GM18868 (cell line): ENCODE data around the gene CXCL1.

Experiments used
- ATAC-seq: cut with Tn5 transposase; IDR thresholded peaks from one replicate; pipeline ENCODE4 v1.9.1; 2021; ENCODE audit warnings: mild to moderate bottlenecking, moderate library complexity; ENCODE audit not compliant: unreplicated experiment

Gene CXCL1

DNA sequence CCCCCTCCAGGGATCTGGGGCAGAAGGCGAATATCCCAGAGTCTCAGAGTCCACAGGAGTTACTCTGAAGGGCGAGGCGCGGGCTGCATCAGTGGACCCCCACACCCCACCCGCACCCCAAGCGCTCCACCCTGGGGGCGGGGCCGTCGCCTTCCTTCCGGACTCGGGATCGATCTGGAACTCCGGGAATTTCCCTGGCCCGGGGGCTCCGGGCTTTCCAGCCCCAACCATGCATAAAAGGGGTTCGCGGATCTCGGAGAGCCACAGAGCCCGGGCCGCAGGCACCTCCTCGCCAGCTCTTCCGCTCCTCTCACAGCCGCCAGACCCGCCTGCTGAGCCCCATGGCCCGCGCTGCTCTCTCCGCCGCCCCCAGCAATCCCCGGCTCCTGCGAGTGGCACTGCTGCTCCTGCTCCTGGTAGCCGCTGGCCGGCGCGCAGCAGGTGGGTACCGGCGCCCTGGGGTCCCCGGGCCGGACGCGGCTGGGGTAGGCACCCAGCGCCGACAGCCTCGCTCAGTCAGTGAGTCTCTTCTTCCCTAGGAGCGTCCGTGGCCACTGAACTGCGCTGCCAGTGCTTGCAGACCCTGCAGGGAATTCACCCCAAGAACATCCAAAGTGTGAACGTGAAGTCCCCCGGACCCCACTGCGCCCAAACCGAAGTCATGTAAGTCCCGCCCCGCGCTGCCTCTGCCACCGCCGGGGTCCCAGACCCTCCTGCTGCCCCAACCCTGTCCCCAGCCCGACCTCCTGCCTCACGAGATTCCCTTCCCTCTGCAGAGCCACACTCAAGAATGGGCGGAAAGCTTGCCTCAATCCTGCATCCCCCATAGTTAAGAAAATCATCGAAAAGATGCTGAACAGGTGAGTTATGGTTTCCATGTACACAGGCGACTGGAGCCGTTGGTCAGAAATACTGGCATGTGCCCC is at the start of gene CXCL1:
CXCL1 (plus strand) TSS at position 264 of the 926 bp plus-strand sequence; CDS start at position 342, 78 bp downstream.
- ATAC-seq, result no peak

DNA sequence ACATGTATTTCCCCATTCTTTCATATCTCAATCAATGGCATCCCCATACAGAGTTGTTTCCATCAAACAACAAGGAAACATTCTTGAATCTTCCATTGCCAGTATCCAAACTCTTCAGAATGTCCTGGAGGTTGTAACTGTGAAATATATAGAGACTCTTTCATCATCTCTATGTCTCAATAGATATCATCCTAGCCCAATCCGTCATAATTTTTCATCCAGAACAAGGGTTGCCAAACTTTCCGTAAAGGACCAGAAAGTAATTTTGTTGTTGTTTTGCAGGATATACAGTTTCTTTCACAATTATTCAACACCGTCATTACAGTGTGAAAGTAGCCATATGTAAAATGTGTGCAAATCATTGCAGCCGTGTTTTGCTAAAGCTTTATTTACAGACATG is 47.9 kb upstream of the CXCL1 start:
- no peak for ATAC-seq

DNA sequence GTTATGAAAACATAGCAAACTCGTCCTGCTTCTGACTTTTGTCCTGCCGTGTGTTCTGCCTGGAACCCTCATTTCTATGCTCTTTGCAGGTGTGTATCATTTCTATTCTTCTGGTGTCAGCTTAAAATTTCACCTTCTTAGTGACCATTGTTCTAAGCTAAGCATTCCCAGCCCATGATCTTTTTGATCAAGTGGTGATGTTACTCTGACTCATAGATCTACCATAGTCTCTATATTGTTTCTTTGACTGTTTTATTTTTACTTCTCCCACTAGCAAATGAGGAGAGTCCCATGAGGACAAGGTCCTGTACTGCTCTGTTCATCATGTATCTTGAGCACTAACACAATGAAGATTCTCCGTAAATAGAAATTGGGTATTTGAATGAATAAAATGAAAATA is 46.8 kb upstream of the CXCL1 start:
- ATAC-seq, result no peak

DNA sequence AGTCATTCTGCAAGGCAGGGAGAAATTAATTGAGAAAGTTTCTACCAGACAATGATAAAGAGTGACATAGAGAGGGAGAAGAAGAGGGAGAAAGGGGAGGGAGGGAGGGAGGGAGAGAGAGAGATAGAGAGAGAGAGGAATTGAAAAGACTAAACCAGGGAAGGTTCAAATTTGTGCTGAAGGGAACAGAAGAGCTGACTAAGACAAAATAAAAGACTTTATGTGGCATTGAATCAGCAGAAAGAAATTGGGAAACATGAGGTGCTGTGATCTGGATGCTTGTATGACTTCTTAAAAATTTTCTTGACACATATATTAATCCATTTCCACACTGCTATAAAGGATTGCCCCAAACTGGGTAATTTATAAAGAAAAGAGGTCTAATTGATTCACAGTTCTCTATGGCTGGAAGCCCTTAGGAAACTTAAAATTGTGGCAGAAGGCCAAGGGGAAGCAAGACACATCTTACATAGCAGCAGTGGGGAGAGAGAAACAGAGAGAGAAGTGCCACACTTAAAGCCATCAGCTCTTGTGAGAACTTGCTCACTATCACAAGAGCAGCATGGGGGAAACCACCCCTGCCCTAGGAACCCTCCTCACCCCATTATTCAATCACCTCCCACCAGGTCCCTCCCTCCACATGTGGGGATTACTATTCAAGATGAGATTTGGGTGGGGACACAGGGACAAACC is 46.2 kb upstream of the CXCL1 start:
- no peak for ATAC-seq

DNA sequence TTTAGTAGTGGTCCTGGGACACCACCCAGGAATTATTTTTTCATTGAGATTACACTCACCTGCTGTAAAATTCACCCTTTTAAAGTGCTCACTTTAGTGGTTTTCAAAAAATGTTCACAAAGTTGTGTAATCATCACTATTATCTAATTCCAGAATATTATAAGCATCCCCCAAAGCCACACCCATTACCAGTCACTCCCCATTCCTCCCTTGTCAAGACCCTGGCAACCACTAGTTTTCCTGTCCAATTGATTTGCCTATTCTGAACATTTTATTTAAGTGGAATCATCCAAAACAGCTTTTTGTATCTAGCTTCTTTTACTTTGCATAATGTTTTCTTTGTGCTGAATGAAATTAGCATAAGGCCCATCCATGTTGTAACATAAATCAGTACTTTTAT is 45.4 kb upstream of the CXCL1 start:
- no peak for ATAC-seq

DNA sequence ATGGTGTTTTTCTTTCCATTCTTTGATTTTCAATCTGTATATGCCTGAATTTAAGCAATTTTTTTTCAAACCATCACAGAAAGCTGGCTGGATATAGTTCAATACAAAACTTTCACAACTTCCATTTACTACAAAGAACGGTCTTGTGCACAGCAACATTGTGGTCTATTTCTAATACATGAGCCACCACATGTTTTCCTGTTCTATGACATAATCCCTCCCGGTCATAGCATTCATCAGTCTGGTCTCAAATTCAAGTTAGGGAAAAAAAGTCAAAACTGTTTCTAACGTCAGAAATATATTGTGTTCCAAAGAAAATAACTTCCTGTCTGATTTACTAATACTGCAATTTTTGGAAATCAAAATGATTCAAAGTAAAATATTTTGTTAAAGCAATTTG is 40.2 kb upstream of the CXCL1 start:
- ATAC-seq, result no peak

DNA sequence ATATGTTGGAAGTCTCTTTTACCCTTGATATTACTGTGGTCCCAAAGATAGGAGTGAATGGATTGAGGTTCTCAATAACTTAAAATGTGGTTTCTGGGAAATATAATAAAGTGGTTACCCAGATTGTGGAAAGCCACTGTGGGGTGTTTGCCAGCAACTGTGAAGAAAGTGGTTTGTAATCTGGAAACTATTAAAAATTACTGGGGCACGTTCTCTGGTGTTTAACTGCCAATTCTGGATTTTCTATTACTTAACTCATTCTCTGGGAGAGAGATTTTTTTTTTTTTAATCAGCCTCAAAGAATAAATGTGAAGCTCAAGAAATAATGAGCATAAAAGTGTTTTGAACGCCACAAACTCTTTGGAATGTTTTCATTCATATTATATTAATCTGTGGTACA is 37.6 kb upstream of the CXCL1 start:
- no peak for ATAC-seq

DNA sequence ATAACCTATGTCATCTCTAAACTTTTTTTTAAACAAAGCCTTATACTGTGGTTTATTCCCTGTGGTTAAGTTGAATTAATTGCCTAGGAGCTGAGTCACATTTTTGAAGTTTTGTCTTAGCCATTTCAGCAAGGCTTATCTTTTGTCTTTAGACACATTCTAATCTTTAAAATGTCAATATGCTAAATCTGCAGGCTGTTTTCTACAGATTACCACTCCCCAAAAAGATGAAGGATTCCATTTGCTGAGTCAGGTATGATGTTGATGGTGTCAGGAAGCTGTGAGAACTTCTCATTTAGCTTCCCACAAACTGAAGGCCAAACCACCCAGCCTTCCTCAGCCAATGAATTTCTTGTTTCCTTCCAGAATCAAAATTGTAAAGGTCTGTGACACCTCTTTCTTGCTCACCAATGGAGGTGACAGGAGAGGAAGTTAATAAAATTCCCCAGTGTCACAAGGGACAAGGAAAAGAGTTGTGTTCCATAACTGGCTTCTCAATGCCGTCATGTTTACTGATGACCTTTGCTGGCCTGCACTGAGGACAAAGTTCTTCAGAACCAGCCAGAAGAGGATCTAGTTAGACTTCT is 36.4 kb upstream of the CXCL1 start:
- ATAC-seq, result no peak

DNA sequence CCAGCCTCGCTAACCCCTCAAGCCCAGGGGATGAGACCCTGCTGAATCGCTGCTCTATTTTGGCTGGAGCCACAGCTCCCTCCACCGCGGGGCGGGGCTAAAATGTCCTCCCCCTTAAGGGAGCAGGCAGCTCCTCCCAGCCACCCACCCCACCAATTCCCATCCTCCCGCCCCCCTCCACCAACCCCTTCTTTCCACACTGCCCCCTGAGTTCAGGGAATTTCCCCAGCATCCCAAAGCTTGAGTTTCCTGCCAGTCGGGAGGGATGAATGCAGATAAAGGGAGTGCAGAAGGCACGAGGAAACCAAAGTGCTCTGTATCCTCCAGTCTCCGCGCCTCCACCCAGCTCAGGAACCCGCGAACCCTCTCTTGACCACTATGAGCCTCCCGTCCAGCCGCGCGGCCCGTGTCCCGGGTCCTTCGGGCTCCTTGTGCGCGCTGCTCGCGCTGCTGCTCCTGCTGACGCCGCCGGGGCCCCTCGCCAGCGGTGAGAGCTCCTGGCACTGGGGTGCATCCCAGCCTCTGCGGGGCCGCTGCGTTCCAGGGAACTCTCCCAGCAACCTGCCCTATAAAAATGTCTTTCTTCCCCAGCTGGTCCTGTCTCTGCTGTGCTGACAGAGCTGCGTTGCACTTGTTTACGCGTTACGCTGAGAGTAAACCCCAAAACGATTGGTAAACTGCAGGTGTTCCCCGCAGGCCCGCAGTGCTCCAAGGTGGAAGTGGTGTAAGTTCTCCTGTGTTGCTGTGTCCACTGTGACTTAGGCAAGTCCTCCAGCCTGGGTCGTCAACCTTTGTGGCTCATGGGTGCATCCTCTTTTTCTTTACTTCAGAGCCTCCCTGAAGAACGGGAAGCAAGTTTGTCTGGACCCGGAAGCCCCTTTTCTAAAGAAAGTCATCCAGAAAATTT is 32.6 kb upstream of the CXCL1 start, which contains the start of gene CXCL6:
CXCL6 (plus strand) TSS at position 306 of the 907 bp plus-strand sequence; CDS start at position 379, 73 bp downstream.
- no peak for ATAC-seq

DNA sequence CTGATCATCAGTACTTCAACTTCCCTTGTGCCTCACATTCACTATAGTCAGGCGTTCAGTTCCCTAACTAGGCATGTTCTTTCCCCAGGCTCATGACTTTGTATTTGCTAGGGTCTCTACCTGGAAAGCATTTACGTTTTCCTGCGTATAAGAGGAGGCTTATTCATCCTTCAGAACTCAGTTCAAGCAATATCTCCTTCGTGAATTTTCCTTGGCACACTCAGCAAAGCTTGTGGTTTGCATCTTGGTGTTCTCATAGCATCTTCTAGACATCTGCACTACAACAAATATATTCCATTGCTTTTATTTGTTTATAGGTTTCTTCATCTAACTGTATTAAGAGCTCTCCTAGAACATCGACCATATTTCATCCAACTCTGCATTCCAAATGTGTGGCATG is 30.1 kb upstream of the CXCL1 start:
- no peak for ATAC-seq

DNA sequence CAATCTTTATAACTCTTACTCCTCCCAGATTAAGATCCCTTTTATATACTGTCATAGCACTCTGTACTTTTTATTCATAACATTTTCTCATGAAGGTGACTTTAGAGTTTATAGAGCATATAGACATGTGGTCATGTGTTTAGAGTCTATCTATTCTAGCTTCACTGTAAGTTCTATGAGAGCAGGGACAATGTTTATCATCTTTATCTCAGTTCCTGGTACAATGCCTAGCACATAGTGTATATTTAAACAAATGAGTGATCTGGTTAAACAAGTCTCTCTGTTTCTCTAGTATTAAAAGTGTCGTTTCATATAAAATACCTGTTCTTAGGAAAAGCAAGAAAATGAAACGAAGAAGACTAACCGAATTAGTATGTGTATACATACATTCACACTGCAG is 29.5 kb upstream of the CXCL1 start:
- ATAC-seq, result no peak

DNA sequence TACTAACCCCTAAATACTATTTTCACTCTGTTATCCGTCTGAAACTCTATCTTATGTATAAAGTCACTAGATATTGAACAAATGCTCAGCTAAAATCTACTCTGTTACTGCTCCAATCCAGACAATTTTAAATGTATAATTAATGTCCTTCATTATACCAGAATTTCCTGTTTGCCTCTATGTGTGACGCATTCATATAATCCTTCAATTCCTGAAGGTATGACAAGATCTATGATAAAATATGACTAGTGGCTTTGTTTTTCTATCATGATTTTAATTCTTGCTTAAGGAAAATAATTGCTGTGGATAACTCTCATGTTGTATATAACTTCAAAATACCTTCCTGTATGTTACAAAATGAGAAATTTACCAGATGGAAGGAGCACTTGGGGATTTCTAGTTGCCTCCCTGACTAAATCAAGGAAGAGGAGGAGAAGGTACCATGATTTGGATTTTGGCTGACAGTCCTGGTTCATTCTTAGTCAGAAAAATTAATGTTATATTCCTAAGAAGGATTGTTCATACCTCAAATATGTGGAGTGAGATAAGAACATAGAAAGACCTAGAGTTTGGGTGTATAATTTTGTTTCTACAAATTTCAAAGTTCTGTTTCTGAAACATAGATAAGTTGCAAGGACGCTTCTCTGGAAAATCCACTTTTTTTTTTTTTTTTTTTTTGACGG is 27.8 kb upstream of the CXCL1 start:
- ATAC-seq, result no peak

DNA sequence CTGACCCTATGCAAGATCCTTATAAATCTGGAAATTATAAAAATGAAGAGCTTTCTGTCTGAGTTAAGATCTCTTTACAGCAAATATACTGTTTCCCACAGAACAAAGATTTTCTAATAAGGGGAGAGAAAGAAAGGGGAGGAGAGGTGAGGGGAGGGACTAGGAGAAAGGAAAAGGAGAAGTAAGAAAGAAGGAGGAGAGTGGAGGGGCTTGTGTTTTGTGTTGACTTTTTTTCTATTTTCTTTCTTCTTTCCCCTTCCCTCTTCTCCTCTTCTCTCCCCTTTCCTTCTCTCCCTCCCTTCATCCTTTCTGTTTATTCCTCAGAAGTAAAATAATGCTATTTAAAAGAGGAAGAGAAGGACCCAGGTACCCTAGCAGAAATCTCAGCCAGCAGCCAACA is 26.5 kb upstream of the CXCL1 start:
- no peak for ATAC-seq

DNA sequence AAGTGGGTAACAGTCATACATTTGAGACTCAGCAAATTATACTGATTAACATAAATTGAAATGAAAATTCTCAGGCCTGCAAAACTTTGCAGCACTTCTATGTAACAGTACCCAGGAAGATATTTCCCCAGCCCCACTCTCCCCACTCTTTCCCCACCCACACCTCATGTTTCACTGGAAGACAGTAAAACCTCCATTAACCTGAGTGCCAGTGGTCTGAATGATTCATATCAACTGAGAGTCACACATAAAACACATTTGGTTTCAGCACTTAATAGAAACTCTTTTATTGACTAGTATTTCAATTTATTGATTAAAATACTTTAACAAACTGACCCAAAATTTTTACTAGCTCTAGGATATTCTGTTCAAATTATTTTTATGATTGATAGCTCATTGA is 25.8 kb upstream of the CXCL1 start:
- ATAC-seq, result no peak

DNA sequence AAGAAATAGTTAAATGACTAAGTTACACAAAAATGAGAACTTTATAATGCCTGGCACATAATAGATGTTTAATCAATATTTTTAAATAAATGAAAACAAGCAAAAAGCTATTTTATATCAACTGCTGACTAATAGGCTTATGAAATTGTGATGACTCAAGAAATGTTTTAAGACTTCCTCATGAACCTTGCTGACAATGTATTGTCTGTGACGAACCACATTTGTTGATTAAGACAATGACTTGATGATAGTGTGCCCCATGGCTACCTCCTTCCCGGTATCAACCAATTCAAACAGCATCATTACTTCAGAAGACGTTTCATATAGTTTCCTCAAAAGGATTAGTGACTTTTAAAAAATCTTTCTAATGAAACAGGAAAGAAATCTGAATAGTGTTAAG is 24.8 kb upstream of the CXCL1 start:
- ATAC-seq, result no peak

DNA sequence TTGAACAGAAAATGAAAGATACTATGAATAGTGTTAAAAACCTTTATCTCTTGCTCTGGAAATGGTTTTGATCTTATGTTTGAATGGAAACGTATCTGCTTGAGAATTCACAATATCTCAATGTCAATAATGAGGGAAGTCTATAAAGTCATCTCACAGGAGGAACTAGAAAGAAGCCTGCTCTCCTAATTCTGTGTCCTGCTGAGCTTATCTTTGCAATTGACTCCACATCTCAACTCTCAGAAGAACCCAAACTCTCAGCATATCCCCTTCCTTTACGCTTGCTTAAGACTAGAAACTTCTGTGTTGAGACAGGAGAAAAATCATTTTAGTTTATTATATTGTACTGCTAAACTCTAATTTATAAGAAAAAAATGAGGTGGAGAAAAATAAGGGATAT is 24.4 kb upstream of the CXCL1 start:
- ATAC-seq, result no peak

DNA sequence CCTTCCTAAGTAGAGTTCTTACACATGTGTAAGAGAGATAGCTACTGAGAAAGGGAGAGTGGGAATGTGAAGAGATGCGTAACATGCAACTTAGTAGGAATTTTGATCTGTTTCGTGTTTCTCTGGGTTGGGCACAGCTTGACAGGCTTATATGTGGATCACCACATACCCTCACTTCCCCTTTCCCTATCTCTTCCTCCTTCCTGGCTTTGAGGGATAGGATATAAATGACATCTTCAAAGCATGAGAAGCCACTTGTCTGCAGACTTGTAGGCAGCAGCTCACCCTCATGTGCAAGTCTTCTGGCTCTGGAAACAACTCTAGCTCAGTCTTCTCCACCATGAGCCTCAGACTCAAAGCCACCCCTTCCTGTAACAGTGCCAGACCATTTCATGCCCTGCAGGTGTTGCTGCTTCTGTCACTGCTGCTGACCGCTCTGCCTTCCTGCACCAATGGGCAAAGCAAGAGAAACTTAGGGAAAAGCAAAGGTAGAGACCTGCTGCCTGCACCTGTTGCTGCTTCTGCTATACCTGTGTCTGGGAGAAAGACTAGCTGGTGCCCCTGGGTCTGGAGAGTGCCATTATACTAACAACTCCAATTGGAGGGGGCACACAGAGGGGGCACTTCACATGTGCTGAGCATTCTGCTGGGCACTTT is 21.5 kb upstream of the CXCL1 start:
- no peak for ATAC-seq

DNA sequence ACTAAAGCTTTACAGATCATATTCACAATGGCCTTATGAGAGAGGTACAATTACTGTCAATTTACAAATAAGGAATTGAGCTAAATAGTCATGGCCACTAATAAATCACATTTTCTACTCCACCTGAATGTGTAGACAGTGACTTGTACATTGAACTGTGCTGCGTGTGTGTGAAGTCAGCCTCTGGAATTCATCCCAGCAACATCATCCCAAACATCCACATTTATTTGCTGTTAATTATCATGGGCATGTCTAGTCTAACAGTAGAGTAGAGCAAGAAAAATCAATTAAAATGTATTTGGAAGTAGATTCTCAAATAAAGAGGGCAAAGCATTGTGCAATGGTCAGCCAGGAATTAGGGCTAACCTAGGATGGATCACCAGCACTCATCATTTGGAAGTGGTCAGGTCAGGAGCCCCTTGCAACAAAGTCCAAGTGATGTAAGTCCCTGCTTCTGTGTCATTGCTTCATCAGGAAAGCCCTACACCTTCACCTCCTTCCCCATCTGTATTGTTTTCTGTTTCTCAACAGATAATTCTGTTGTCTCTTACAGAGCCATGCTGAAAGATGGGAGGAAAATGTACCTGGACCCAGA is 20.9 kb upstream of the CXCL1 start:
- ATAC-seq, result no peak

DNA sequence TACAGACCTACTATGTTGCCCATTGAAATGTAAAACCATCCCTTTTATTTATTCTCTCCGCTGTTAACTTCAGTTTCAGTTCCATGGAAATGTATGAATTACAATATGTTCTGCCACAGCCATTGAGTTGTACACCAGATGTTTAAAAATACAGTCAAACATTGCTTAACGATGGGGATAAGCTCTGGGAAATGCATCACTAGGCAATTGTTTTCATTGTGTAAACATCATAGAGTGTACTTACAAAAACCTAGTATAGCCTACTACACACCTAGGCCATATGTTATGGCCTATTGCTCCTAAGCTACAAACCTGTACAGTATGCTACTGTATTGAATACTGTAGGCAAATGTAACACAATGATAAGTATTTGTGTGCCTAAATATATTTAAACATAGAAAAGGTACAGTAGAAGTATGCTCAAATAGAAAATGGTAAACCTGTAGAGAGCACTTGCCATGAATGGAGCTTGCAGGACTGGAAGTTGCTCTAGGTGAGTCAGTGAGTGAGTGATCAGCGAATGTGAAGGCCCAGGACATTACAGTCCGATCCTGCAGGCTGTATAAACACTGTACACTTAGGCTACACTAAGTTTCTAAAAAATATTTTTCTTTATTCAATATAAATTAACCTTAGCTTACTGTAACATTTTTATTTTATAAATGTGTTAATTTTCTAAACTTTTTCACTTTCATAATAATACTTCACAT is 18.8 kb upstream of the CXCL1 start:
- no peak for ATAC-seq
